ENCODE data around the gene PPM1L.

GRCh38 chr3:161103776-161104385 lies 347.9 kb downstream of the PPM1L start:
- TF ChIP-seq POLR2A (IDR thresholded peaks at IDR 0.05) (no peak), CTCF (IDR thresholded peaks at IDR 0.05) (no peak), POLR2AphosphoS5 (IDR thresholded peaks at IDR 0.05; ENCODE audit: insufficient read depth in 1 of 2, low read depth in 1 of 2) (no peak)

All from vagina (tissue), 2 donors.